Neural progenitor cell (in vitro differentiated cells): ENCODE measurements around the gene MYL3.

Experiments
- CTCF ChIP-seq: fragments of 200-600 bp; sonication (generic); IDR thresholded peaks from 2 replicates; pipeline ENCODE4 v1.5.1; 2017; ENCODE audit warnings: antibody characterized with exemption, mild to moderate bottlenecking
- EZH2 ChIP-seq: fragments of 200-600 bp; sonication (generic); IDR thresholded peaks from 2 replicates; pipeline ENCODE4 v1.6.1; 2017; ENCODE audit warnings: antibody characterized with exemption, mild to moderate bottlenecking, moderate library complexity
- EZH2phosphoT487 ChIP-seq: fragments of 200-600 bp; sonication (generic); IDR thresholded peaks from 2 replicates; pipeline ENCODE4 v1.6.1; 2017; ENCODE audit warnings: antibody characterized with exemption

DNA sequence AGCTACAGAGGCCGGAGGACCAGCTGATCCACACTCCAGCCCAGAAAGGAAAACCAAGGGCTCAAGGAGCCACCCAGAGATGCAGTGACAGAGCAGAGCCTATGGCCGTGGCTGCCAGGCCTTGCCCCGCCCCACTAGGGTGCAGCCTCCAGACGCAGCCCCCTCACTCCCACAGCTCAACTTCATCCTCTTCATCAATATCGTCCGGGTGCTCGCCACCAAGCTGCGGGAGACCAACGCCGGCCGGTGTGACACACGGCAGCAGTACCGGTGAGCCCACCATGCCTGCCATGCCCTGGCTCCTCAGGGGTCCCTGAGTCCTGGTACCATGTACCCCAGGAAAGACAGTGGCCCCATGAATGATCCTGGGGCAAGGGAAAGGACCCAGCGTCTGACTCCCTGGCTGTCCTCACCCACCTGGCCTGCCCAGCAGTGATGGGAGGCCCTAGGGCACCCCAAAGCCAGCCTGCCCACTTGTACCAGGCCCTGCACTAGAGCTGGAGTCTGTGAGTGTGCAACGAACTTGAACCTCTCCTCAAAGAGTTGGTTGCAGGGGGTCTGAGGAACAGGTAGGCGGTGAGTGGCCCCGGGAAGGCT lies 38.4 kb upstream of the MYL3 start:
- TF ChIP-seq CTCF (no peak), EZH2 (no peak), EZH2phosphoT487 (no peak)
